Calu3 (cell line): ENCODE results near the gene HSP90AB1. TPM values are rescaled to one million over a fixed set of nuclear protein-coding genes. Genes with fewer than 3 reads are reported as not detected.

ENCODE experiments used
- Bru-seq: library from RNA; stranded (reverse); fragments of 400-500 nt; gene quantifications from one replicate; lab custom pipeline; 2021; lab: Mats Ljungman, UMichigan
- BruChase-seq, 2 experiments: library from RNA; stranded (reverse); fragments of 400-500 nt; gene quantifications; one replicate each; lab custom pipeline; 2021; lab: Mats Ljungman, UMichigan
- BruUV-seq: library from RNA; stranded (reverse); fragments of 400-500 nt; replicated peaks from 2 replicates; lab custom pipeline; 2021; lab: Mats Ljungman, UMichigan
- CTCF ChIA-PET: fragments of 300-600 bp; sonication (Branson Sonifier 250); formaldehyde crosslinking; loops from one replicate; lab custom pipeline; 2022; ENCODE audit warnings: antibody characterized with exemption; lab: Charles Lee
- DNase-seq: peaks from one replicate; pipeline ENCODE4 v3.0.0; 2022
- H3K27ac Mint-ChIP-seq: one replicate; pipeline ENCODE4 v1.8.0; 2022; ENCODE audit warnings: mixed read lengths; ENCODE audit not compliant: unreplicated experiment
- H3K27me3 Mint-ChIP-seq: one replicate; pipeline ENCODE4 v1.8.0; 2022; ENCODE audit warnings: mixed read lengths; ENCODE audit not compliant: unreplicated experiment
- H3K36me3 Mint-ChIP-seq: one replicate; pipeline ENCODE4 v1.8.0; 2022; ENCODE audit warnings: mild to moderate bottlenecking, moderate library complexity, mixed read lengths; ENCODE audit not compliant: insufficient read depth, unreplicated experiment
- H3K4me1 Mint-ChIP-seq: one replicate; pipeline ENCODE4 v1.8.0; 2022; ENCODE audit warnings: mild to moderate bottlenecking, low read depth, mixed read lengths; ENCODE audit not compliant: unreplicated experiment
- H3K4me3 Mint-ChIP-seq: one replicate; pipeline ENCODE4 v1.8.0; 2022; ENCODE audit warnings: mild to moderate bottlenecking, low read depth, moderate library complexity, mixed read lengths; ENCODE audit not compliant: unreplicated experiment
- H3K9me3 Mint-ChIP-seq: one replicate; pipeline ENCODE4 v1.8.0; 2022; ENCODE audit warnings: low read depth, mixed read lengths; ENCODE audit not compliant: unreplicated experiment
- intact Hi-C: fragments of 100-400 bp; cut with micrococcal nuclease; formaldehyde crosslinking; loops from one replicate; pipeline ENCODE4 v1.10.0; 2022; ENCODE audit not compliant: unreplicated experiment
- long read RNA-seq: library from polyadenylated mRNA; stranded (forward); transcript quantifications from one replicate; pipeline ENCODE4 v2.0.0, GENCODE V29; 2022
- total RNA-seq: library from RNA; stranded (reverse); gene quantifications from 2 replicates; pipeline ENCODE4 v1.2.3, GENCODE V29; 2022
- TF ChIP-seq, protein P1 (sequence below): fragments of 200-600 bp; IDR thresholded peaks from one replicate; pipeline ENCODE4 v1.8.0; 2022; ENCODE audit warnings: antibody characterized with exemption; ENCODE audit not compliant: unreplicated experiment

Gene HSP90AB1
- total RNA-seq (2,072 and 2,073 TPM in 2 replicates), Bru-seq, nascent RNA (percentile 100 among the genes with signal in this experiment), BruChase-seq, experiment 1, labeled RNA remaining after a 6-hour chase (percentile 100 among the genes with signal in this experiment), BruChase-seq, experiment 2, labeled RNA remaining after a 2-hour chase (percentile 100 among the genes with signal in this experiment)
- long read RNA-seq, transcript HSP90AB1-202 (12 exons, 2,674 nt): minor isoform, 8 of 4,351 reads
- long read RNA-seq, transcript HSP90AB1-203 (12 exons, 2,572 nt): major isoform, 4,066 of 4,351 reads
- long read RNA-seq, transcript HSP90AB1-201 (12 exons, 2,582 nt): minor isoform, 11 of 4,351 reads
- long read RNA-seq, partial matches to known transcripts: 175 of 4,351 reads
- long read RNA-seq, other reads (novel, unspliced or antisense): 91 of 4,351 reads

DNA sequence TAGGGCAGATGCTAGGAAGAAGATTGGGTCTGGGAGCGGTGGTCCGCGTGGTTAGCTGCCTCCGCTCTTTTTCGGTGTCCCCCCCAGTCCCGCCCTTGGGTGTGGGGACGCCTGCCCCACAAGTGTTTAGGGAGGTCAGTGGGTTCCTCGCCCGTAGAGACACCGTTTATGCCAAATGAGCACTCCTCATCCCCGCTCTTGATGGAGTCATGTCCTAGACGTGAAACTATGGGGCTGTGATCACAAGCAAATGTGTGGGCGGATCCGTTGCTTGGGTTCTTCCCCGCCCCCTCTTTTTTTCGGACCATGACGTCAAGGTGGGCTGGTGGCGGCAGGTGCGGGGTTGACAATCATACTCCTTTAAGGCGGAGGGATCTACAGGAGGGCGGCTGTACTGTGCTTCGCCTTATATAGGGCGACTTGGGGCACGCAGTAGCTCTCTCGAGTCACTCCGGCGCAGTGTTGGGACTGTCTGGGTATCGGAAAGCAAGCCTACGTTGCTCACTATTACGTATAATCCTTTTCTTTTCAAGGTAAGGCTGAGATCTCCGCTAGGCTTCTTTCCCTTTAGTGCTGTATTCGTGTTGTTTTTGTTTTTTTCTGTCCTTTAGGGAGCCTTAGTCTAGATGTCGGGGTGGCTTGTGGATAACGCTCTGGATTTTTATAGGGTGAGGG lies at the start of gene HSP90AB1:
HSP90AB1 (plus strand) TSS at position 439 of the 675 bp plus-strand sequence. CDS start 1,529 bp downstream, outside the sequence.
- Mint-ChIP-seq H3K4me3 (peak within 1 kb of the TSS; percentile 88), H3K27me3 (no peaks in the 10 kb centered on the region), H3K4me1 (peaks cover 42% of the 10 kb centered on the region), H3K36me3 (peaks cover 72% of the 10 kb centered on the region), H3K27ac (peak within 1 kb of the TSS; percentile 99), H3K9me3 (no peaks in the 10 kb centered on the region)
- CTCF ChIA-PET: interaction anchor here (0.6 to 2.6 kb wide), 9 partner anchors 9 to 125 kb away, joined by 3 to 16 read pairs (median 6); partner anchors contain the start of genes AARS2, SLC29A1 and SLC35B2
- BruUV-seq: no TSS peak
- TF ChIP-seq, protein P1, sequence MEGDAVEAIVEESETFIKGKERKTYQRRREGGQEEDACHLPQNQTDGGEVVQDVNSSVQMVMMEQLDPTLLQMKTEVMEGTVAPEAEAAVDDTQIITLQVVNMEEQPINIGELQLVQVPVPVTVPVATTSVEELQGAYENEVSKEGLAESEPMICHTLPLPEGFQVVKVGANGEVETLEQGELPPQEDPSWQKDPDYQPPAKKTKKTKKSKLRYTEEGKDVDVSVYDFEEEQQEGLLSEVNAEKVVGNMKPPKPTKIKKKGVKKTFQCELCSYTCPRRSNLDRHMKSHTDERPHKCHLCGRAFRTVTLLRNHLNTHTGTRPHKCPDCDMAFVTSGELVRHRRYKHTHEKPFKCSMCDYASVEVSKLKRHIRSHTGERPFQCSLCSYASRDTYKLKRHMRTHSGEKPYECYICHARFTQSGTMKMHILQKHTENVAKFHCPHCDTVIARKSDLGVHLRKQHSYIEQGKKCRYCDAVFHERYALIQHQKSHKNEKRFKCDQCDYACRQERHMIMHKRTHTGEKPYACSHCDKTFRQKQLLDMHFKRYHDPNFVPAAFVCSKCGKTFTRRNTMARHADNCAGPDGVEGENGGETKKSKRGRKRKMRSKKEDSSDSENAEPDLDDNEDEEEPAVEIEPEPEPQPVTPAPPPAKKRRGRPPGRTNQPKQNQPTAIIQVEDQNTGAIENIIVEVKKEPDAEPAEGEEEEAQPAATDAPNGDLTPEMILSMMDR: no peak
- intact Hi-C loops: no loop called here
- peak; percentile 98 for DNase-seq

DNA sequence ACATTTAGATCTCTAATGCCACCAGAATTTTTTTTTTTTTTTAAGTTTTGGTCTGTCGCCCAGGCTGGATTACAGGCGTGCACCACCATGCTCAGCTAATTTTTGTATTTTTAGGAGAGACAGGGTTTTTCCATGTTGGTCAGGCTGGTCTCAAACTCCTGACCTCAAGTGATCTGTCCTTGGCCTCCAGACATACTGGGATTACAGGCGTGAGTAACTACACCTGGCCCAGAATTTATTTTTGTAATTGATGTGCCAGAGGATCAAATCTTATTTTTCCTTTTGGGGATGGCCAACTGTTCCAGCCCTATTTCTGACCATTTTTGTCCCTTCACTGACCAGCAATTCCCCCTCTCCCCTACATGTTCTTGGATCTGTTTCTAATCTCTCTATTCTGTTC lies 48.2 kb upstream of the HSP90AB1 start:
- H3K4me1 Mint-ChIP-seq: peaks cover 6% of the 10 kb centered on the region
- no TSS peak for BruUV-seq
- no peaks in the 10 kb centered on the region for H3K36me3 Mint-ChIP-seq
- intact Hi-C loops: no loop called here
- DNase-seq: no peak
- CTCF ChIA-PET: interaction anchor here (0.7 kb wide), 1 partner anchor 87 kb away, joined by 4 read pairs; no protein-coding TSS in a partner anchor
- H3K4me3 Mint-ChIP-seq: no peak overlapping the region
- H3K27ac Mint-ChIP-seq: no peak overlapping the region
- H3K27me3 Mint-ChIP-seq: peaks cover 14% of the 10 kb centered on the region
- TF ChIP-seq, protein P1: no peak
- H3K9me3 Mint-ChIP-seq: no peaks in the 10 kb centered on the region

DNA sequence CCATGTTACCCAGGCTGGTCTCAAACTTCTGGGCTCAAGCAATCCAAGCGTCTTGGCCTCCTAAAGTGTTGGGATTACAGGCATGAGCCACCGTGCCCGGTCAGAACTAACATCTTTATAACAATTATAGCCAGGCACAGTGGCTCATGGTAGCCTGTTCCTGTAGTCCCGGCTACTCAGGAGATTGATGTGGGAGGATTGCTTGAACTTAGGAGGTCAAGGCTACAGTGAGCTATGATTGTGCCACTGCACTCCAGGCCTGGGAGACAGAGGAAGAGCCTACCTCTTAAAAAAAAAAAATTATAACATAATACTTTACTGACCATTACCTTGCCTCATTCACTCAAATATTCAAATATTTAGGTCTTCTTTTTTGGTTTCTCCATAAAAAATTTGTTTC lies 47.0 kb upstream of the HSP90AB1 start:
- intact Hi-C loops: no loop called here
- no peaks in the 10 kb centered on the region for H3K36me3 Mint-ChIP-seq
- CTCF ChIA-PET: interaction anchor here (1.3 kb wide), 1 partner anchor 19 kb away, joined by 4 read pairs; no protein-coding TSS in a partner anchor
- no peaks in the 10 kb centered on the region for H3K9me3 Mint-ChIP-seq
- BruUV-seq: no TSS peak
- peaks cover 18% of the 10 kb centered on the region for H3K4me1 Mint-ChIP-seq
- no peak overlapping the region for H3K27ac Mint-ChIP-seq
- no peak overlapping the region for H3K4me3 Mint-ChIP-seq
- H3K27me3 Mint-ChIP-seq: peaks cover 2% of the 10 kb centered on the region
- TF ChIP-seq, protein P1: no peak
- no peak for DNase-seq

DNA sequence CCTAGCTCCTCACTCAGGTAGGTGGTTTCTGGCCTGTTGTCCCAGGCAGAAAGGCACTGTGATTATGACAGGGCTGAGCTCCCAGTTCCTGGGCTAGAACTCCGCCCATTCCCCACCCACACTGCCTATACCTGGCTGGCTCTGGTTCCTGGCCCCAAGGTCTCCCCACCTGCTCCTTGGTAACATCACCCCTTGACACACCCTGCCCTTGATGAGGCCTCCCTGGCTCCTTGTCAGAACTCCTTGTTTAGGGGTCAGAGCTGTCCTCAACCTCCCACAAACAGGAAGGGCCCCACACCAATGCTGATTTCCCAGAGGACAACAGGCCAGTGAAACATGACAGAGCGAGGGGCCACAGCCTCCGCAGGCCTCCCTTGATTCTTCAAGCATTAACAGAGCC lies 45.7 kb upstream of the HSP90AB1 start:
- CTCF ChIA-PET: interaction anchor here (1.3 kb wide), 1 partner anchor 18 kb away, joined by 4 read pairs; no protein-coding TSS in a partner anchor
- no peaks in the 10 kb centered on the region for H3K9me3 Mint-ChIP-seq
- intact Hi-C loops: no loop called here
- no peak overlapping the region for H3K4me3 Mint-ChIP-seq
- no peak for DNase-seq
- H3K36me3 Mint-ChIP-seq: no peaks in the 10 kb centered on the region
- H3K4me1 Mint-ChIP-seq: peaks cover 21% of the 10 kb centered on the region
- H3K27ac Mint-ChIP-seq: no peak overlapping the region
- H3K27me3 Mint-ChIP-seq: no peaks in the 10 kb centered on the region
- no TSS peak for BruUV-seq
- TF ChIP-seq, protein P1: no peak
